Lower leg skin (tissue), 4 donors: ENCODE results near the gene RAP1GAP. TPM values are rescaled to one million over a fixed set of nuclear protein-coding genes. Genes with fewer than 3 reads are reported as not detected.

Experiments used
- DNase-seq, 2 donors: peaks; one replicate each; pipeline ENCODE4 v3.0.0-alpha.2; 2019; ENCODE audit warnings: low spot score in 2 of 2
- H3K4me3 ChIP-seq: fragments of 200-600 bp; sonication (generic); 2 replicates; pipeline ENCODE4 v1.5.1; 2017; ENCODE audit warnings: mild to moderate bottlenecking, low read depth; ENCODE audit not compliant: poor library complexity, severe bottlenecking
- POLR2A ChIP-seq, 2 donors: fragments of 450-650 bp; IDR thresholded peaks; one replicate each; pipeline ENCODE4 v1.6.1; 2016 to 2017; ENCODE audit warnings: antibody characterized with exemption in 2 of 2, mild to moderate bottlenecking in 1 of 2, moderate library complexity in 1 of 2
- WGBS, 2 donors: methylation state at CpG; one replicate each; pipeline ENCODE4 v1.1.5; 2018; 5-methylcytosine and 5-hydroxymethylcytosine counted together
- intact Hi-C: fragments of 100-400 bp; cut with DNase I; formaldehyde crosslinking; loops from one replicate; pipeline ENCODE4 v1.15.0; 2023; ENCODE audit warnings: low total_unique reads
- total RNA-seq, 4 donors: library from RNA; depleted of rRNA; stranded (reverse); fragments of >200 nt; gene quantifications; one replicate each; pipeline ENCODE4 v1.1.0, GENCODE V29; 2016
- TF ChIP-seq, protein P1 (sequence below), 3 donors: fragments of 450-650 bp; IDR thresholded peaks; one replicate each; pipeline ENCODE4 v1.5.1; 2016; ENCODE audit warnings: antibody characterized with exemption in 3 of 3, mild to moderate bottlenecking in 3 of 3, moderate library complexity in 2 of 3

RAP1GAP gene
- total RNA-seq, 4 donors from 2014 or later: 1.3 to 4.0 (median 2.6) TPM

- DNase-seq: no peak
- H3K4me3 ChIP-seq: no peak overlapping the region
- intact Hi-C loops: no loop called here
- 85 to 100% methylated on average over 2 to 5 of the region's 5 CpGs for WGBS, 2 donors
- TF ChIP-seq, protein P1, sequence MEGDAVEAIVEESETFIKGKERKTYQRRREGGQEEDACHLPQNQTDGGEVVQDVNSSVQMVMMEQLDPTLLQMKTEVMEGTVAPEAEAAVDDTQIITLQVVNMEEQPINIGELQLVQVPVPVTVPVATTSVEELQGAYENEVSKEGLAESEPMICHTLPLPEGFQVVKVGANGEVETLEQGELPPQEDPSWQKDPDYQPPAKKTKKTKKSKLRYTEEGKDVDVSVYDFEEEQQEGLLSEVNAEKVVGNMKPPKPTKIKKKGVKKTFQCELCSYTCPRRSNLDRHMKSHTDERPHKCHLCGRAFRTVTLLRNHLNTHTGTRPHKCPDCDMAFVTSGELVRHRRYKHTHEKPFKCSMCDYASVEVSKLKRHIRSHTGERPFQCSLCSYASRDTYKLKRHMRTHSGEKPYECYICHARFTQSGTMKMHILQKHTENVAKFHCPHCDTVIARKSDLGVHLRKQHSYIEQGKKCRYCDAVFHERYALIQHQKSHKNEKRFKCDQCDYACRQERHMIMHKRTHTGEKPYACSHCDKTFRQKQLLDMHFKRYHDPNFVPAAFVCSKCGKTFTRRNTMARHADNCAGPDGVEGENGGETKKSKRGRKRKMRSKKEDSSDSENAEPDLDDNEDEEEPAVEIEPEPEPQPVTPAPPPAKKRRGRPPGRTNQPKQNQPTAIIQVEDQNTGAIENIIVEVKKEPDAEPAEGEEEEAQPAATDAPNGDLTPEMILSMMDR (IDR thresholded peaks at IDR 0.05): no peak
- TF ChIP-seq POLR2A (IDR thresholded peaks at IDR 0.05): no peak
These were observed 23.6 kb downstream of the RAP1GAP start for GRCh38 chr1:21645550-21645949.

GRCh38 chr1:21644906-21645305 lies 24.3 kb downstream of the RAP1GAP start:
- TF ChIP-seq, protein P1 (IDR thresholded peaks at IDR 0.05): no peak
- no peak for TF ChIP-seq POLR2A (IDR thresholded peaks at IDR 0.05)
- 80 to 89% methylated on average over 5 of the region's 5 CpGs for WGBS, 2 donors
- DNase-seq: no peak
- intact Hi-C loops: no loop called here
- H3K4me3 ChIP-seq: no peak overlapping the region

- intact Hi-C loops: no loop called here
- WGBS, 2 donors: 87% methylated on average over 10 of the region's 10 CpGs
- TF ChIP-seq POLR2A (IDR thresholded peaks at IDR 0.05): no peak
- TF ChIP-seq, protein P1 (IDR thresholded peaks at IDR 0.05): no peak
- DNase-seq: no peak
- no peak overlapping the region for H3K4me3 ChIP-seq
These were observed 24.8 kb downstream of the RAP1GAP start for GRCh38 chr1:21644348-21644747.

- H3K4me3 ChIP-seq: no peak overlapping the region
- intact Hi-C loops: no loop called here
- DNase-seq: no peak
- no peak for TF ChIP-seq POLR2A (IDR thresholded peaks at IDR 0.05)
- TF ChIP-seq, protein P1 (IDR thresholded peaks at IDR 0.05): no peak
- WGBS, 2 donors: 88 to 89% methylated on average over 5 of the region's 5 CpGs
These were observed 25.5 kb downstream of the RAP1GAP start for GRCh38 chr1:21643624-21644023.

- WGBS, 2 donors: 86 to 96% methylated on average over 19 of the region's 19 CpGs
- no peak for DNase-seq
- intact Hi-C loops: no loop called here
- TF ChIP-seq, protein P1 (IDR thresholded peaks at IDR 0.05): no peak
- no peak overlapping the region for H3K4me3 ChIP-seq
These were observed 27.0 kb downstream of the RAP1GAP start for GRCh38 chr1:21641967-21642739.

DNA sequence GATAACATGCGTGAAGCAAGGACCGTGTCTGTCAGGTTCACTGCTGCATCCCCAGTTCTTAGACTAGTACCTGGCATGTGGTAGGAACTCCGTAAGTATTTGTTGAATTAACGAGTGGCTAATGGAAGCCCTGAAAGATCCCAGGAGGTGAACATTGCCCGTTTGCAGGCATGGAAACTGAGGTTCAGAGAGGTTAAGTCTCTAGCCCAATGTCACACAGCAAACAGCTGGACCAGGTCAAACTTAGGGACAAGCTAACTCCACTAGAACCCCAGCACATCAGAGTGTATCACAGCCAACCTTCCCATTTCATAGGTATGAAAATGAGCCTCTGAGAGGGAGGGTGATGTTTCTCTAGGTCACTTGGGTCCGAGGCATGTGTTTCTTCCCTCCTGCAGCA lies 27.6 kb downstream of the RAP1GAP start:
- intact Hi-C loops: no loop called here
- WGBS, 2 donors: 86 to 88% methylated on average over 6 of the region's 6 CpGs
- DNase-seq: no peak
- TF ChIP-seq POLR2A (IDR thresholded peaks at IDR 0.05): no peak
- TF ChIP-seq, protein P1 (IDR thresholded peaks at IDR 0.05): no peak
- H3K4me3 ChIP-seq: no peak overlapping the region
